Effector memory CD8-positive, alpha-beta T cell (primary cell): Measurements from ENCODE around the gene APOC1.
A peak's percentile ranks its signal among the peaks of the same experiment; 100 is the strongest.

Experiments used
- ATAC-seq: fragments of 150-1000 bp; cut with Tn5 transposase; replicated peaks from 2 replicates; pipeline ENCODE4 v1.10.0; 2021; ENCODE audit warnings: mild to moderate bottlenecking, moderate library complexity
- DNase-seq, 3 experiments: peaks; one replicate each; pipeline ENCODE4 v3.0.0; 2021
- H3K27ac Mint-ChIP-seq, 2 donors: one replicate each; pipeline ENCODE4 v1.8.0; 2022; ENCODE audit warnings: mild to moderate bottlenecking in 2 of 2, mixed read lengths in 2 of 2, moderate library complexity in 2 of 2
- H3K27me3 Mint-ChIP-seq, 2 donors: one replicate each; pipeline ENCODE4 v1.8.0; 2022; ENCODE audit warnings: mixed read lengths in 2 of 2
- H3K36me3 Mint-ChIP-seq: one replicate; pipeline ENCODE4 v1.8.0; 2022; ENCODE audit warnings: mild to moderate bottlenecking, moderate library complexity, mixed read lengths; ENCODE audit not compliant: insufficient read depth
- H3K4me1 Mint-ChIP-seq, 2 donors: one replicate each; pipeline ENCODE4 v1.8.0; 2022; ENCODE audit warnings: low read depth in 2 of 2, mixed read lengths in 2 of 2
- H3K4me3 Mint-ChIP-seq, 2 donors: one replicate each; pipeline ENCODE4 v1.8.0; 2022; ENCODE audit warnings: mild to moderate bottlenecking in 2 of 2, mixed read lengths in 2 of 2, moderate library complexity in 2 of 2
- H3K9me3 Mint-ChIP-seq, 2 donors: one replicate each; pipeline ENCODE4 v1.8.0; 2022; ENCODE audit warnings: mixed read lengths in 2 of 2

APOC1 gene

DNA sequence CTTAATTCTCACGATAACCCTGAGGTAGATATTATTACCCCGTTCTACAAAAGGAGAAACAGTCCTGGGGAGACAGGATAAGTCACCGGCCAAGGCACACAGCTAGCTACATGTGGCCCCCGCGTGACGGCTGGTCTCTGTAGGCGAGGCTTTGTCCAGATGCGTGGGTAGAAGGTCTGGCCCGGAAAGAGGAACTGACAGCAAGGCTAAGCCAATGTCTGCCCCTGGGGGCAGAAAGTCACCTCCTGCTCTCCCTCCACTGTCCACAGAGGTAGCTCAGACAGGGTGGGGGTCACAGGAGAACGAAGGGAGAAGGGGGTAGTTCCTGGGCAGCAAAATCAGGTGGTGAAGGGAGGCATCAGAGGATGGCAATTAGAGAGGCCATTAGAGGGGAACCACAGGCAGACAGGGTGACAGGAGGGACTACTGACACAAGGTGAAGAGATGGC lies 29.4 kb downstream of the APOC1 start:
- Mint-ChIP-seq H3K27me3 (peaks cover 6 to 23% of the 10 kb centered on the region in 2 donors), H3K36me3 (peaks cover 3% of the 10 kb centered on the region), H3K27ac (peak overlapping the region in 1 of 2 donors; percentile 59), H3K4me1 (peaks cover 0 to 4% of the 10 kb centered on the region in 2 donors), H3K9me3 (no peaks in the 10 kb centered on the region), H3K4me3 (no peak overlapping the region)
- no peak for DNase-seq
- no peak for ATAC-seq

DNA sequence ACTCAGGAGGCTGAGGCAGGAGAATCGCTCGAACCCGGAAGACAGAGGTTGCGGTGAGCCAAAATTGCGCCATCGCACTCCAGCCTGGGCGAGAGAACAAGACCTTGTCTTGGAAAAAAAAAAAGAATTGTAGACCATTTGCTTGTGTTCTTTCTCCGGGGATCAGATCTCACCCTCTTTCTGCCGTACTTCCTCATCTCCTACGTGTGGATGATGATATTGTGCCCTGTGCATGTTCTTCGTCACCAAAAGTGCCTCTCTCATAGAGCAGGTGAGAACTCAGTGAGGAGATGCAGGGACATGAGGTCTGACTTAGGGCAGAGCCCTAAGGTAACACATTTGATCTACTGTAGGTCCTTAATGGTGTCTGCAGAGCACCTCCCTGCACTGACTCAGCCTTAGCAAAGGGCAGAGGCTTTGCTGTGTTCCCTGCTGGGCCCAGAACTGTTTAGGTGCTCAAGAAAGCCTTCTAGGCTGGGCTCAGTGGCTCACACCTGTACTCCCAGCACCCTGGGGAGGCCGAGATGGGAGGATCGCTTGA lies 32.7 kb downstream of the APOC1 start:
- Mint-ChIP-seq H3K27me3 (peaks cover 4 to 20% of the 10 kb centered on the region in 2 donors), H3K9me3 (no peaks in the 10 kb centered on the region), H3K4me3 (no peak overlapping the region), H3K4me1 (peaks cover 0 to 4% of the 10 kb centered on the region in 2 donors), H3K36me3 (peaks cover 3% of the 10 kb centered on the region), H3K27ac (no peak overlapping the region)
- no peak for ATAC-seq
- DNase-seq, result no peak

DNA sequence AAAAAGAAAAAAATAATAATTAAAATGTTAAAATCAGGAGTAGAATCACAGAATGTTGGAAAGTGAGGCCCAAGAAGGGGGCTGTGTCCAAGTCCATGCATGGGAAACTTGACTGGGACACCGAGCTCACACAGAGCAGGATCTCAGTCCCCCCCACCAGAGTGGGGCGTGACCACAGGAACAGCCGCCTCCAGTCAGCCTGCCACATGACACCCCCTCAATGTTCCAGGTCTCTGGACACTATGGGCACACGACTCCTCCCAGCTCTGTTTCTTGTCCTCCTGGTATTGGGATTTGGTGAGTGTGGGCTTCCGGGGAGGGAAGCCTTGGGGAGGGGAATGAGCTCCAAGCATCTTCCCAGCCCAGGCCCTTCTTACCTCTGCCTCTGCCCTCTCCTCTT lies 33.8 kb downstream of the APOC1 start:
- Mint-ChIP-seq H3K36me3 (peaks cover 3% of the 10 kb centered on the region), H3K27ac (peak overlapping the region in 1 of 2 donors; percentile 11), H3K27me3 (peaks cover 0 to 13% of the 10 kb centered on the region in 2 donors), H3K9me3 (no peaks in the 10 kb centered on the region), H3K4me1 (peaks cover 0 to 4% of the 10 kb centered on the region in 2 donors), H3K4me3 (no peak overlapping the region)
- DNase-seq (no peak), ATAC-seq (no peak)

DNA sequence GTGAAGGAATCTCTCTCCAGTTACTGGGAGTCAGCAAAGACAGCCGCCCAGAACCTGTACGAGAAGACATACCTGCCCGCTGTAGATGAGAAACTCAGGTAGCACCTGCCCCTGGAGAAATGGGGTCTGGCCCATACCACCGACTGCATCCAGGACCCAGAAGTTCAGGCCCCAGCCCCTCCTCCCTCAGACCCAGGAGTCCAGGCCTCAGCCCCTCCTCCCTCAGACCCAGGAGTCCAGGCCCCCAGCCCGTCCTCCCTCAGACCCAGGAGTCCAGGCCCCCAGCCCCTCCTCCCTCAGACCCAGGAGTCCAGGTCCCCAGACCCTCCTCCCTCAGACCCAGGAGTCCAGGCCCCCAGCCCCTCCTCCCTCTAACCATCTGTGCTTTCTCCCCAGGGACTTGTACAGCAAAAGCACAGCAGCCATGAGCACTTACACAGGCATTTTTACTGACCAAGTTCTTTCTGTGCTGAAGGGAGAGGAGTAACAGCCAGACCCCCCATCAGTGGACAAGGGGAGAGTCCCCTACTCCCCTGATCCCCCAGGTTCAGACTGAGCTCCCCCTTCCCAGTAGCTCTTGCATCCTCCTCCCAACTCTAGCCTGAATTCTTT lies 34.5 kb downstream of the APOC1 start:
- ATAC-seq (no peak), DNase-seq (no peak)
- Mint-ChIP-seq H3K9me3 (no peaks in the 10 kb centered on the region), H3K27ac (peak overlapping the region in 1 of 2 donors; percentile 11), H3K4me3 (no peak overlapping the region), H3K4me1 (peaks cover 4 to 5% of the 10 kb centered on the region in 2 donors), H3K27me3 (peaks cover 0 to 8% of the 10 kb centered on the region in 2 donors), H3K36me3 (peaks cover 7% of the 10 kb centered on the region)

DNA sequence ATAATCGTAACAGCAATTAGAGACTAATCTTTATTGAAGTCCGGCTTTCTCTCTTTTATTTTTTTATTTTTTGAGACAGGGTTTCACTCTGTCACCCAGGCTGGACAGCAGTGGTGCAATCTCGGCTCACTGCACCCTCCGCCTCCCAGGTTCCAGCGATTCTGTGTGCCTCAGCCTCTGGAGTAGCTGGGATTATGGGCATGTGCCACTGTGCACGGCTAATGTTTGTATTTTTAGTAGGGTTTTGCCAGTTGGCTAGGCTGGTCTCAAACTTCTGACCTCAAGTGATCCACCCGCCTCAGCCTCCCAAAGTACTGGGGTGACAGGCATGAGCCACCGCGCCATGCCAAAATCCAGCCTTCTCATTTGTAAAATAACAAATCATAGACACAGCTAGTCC lies 35.1 kb downstream of the APOC1 start:
- Mint-ChIP-seq H3K27ac (no peak overlapping the region), H3K4me1 (peaks cover 7 to 9% of the 10 kb centered on the region in 2 donors), H3K4me3 (no peak overlapping the region), H3K27me3 (peaks cover 0 to 2% of the 10 kb centered on the region in 2 donors), H3K9me3 (no peaks in the 10 kb centered on the region), H3K36me3 (peaks cover 9% of the 10 kb centered on the region)
- ATAC-seq, result no peak
- DNase-seq, result no peak

DNA sequence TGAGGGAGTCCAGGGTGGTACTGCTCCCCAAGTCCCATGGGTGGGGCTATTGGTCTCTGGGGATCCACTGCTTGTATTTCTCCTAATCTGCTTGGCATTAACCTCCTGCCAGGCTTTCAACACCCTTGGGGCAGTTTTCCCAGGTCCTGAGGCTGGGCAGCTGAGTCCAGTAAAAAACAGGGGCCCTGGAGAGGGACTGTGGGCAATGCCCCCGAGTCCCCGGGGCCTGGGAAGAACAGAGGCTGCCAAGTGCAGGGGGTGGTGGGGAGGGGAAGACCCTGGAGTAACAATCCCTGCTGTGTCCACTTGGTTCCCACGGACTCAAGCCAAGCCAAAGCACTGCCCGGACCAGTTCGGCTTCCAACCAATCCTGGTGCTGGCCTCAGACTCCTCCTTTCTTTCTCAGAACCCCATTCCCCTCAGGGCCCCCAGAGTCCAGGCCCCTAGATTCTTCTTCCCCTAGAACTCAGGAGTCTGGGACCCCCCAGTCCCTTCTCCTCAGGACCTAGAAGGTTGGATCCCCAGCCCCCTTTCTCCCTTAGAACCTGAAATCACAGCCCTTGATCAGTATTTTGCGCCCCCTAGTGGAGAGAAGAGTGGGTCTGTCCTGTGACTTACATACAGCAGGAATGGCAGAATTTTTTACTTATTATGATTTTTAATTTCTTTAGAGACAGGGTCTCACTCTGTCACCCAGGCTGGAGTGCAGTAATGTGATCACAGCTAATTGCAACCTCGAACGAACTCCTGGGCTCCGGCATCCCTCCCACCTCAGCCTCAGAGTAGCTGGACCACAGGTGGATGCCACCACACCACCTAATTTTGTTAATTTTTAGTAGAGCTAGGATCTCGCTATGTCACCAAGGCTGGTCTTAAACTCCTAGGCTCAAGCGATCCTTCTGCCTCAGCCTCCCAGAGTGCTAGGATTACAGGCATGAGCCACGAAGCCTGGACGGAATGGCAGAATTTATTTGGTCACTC lies 37.1 kb downstream of the APOC1 start:
- no peak overlapping the region for H3K4me3 Mint-ChIP-seq
- no peaks in the 10 kb centered on the region for H3K27me3 Mint-ChIP-seq
- no peaks in the 10 kb centered on the region for H3K9me3 Mint-ChIP-seq
- DNase-seq, result peak; percentile 61 to 77 (median 67)
- peaks cover 16% of the 10 kb centered on the region for H3K36me3 Mint-ChIP-seq
- peak overlapping the region in 1 of 2 donors; percentile 75 for H3K27ac Mint-ChIP-seq
- peaks cover 19 to 20% of the 10 kb centered on the region in 2 donors for H3K4me1 Mint-ChIP-seq
- no peak for ATAC-seq

DNA sequence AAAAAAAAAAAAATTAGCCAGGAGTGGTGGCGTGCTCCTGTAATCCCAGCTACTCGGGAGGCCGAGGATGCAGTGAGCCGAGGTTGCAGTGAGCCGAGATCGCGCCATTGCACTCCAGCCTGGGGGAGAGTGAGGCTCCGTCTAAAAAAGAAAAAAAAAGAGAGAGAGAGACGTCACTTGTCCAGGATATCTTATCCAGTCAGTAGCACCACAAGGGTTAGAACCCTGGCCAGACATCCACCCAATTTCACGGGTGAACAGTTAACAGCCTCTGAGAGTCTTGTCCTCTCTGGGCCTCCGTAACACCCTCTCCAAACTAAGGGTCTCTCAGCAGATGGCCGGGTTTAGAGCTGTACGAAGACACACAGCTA lies 39.9 kb downstream of the APOC1 start:
- Mint-ChIP-seq H3K9me3 (no peaks in the 10 kb centered on the region), H3K36me3 (peaks cover 16% of the 10 kb centered on the region), H3K4me1 (peaks cover 35 to 41% of the 10 kb centered on the region in 2 donors), H3K27me3 (no peaks in the 10 kb centered on the region), H3K4me3 (peak overlapping the region; percentile 94 to 97), H3K27ac (peak overlapping the region; percentile 93 to 94)
- DNase-seq, result no peak
- no peak for ATAC-seq

DNA sequence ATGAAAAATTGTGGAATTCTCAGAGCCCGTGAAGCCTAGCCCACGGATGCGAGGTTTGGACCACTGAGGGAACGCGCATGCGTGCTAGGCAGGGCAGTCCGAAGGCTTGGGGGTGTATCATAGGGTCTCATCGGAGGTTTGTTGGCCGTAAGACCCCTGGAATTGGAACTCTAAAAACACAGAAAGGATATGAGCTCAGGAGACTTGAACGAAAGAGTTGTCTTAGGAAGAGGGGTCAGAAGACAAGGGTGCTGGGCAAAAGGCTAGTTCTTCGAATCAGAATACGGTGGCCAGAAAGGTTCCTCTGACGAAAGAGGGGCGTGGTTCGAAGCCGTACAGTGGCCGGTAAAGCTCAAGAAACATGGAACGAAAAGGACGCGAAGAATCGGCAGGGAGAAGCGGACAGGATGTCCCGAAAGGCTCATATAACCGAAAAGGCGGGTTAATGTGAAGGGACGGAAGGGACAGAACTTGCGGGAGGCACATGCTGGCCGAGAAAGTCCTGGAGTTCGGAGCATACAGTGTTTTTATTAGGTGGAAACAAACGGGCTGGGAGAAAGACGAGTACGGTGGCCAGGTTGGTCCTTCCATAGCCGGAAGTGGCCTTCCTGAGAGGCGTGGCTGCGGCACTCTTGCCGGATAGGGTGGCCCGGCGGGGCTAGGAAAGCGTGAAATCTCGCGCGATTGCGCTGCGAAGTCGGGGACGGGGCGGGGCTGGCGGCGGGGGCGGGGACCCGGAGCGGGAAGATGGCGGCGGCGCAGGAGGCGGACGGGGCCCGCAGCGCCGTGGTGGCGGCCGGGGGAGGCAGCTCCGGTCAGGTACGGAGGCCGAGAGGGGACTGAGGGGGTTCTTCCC lies 40.5 kb downstream of the APOC1 start, which contains the start of gene CLPTM1:
TSS of gene CLPTM1 (plus strand) at position 732 of the 856 bp plus-strand sequence. CDS start at position 748, 16 bp downstream.
- Mint-ChIP-seq H3K27ac (peak within 1 kb of the TSS; percentile 93 to 94), H3K36me3 (peaks cover 16% of the 10 kb centered on the region), H3K4me1 (peaks cover 39 to 46% of the 10 kb centered on the region in 2 donors)

DNA sequence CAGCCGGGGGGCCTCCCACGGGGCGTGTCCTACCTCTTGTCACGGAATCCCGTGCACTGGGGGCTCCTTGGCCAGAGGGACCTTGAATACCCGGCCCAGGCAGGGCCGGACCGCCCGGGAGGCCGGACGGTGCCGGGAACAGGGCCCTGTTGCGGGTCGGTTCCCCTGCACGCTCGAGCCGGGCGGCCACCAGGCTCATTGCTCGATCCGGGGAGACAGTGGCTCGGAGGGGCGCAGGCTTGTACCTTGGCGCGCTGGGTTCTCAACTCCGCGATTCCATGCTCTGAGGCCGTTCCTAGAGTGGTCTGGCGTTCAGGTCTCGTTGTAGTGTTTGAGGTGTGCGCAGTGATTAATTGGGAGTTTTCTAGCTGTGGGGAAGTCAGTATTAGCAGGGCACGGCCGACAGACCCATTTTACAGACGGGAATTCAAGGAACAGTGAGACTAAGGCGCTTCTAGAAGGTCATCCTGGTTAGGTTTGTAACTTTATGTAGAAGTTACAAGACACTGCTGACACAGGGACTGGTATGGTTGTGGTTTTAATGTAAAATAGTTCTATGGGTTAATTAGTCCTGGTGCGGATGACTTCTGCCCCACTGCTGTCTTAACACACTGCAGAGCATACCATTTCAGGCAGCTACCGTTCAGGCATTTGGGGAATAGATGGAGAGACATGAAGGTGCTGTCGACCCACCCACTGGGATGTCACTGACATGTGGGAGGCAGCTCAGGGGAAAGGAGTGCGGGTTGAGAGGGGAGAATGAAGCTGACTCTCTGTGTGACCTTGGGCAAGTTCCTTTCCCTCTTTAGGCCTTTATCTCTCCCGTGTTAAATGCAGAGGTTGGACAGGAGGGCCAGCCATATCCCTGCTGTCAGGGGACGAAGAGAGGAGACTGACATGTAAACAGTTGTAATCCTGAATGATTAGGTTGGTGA lies 41.4 kb downstream of the APOC1 start:
- H3K4me3 Mint-ChIP-seq, result peak overlapping the region; percentile 94 to 97
- peak overlapping the region; percentile 93 to 94 for H3K27ac Mint-ChIP-seq
- H3K36me3 Mint-ChIP-seq, result peaks cover 20% of the 10 kb centered on the region
- H3K9me3 Mint-ChIP-seq, result no peaks in the 10 kb centered on the region
- DNase-seq (no peak), ATAC-seq (peak; percentile 11)
- H3K4me1 Mint-ChIP-seq, result peaks cover 47 to 54% of the 10 kb centered on the region in 2 donors
- H3K27me3 Mint-ChIP-seq, result no peaks in the 10 kb centered on the region

More for the DNA sequence above, 40.5 kb downstream of the APOC1 start, which contains the start of gene CLPTM1:
- no peaks in the 10 kb centered on the region for H3K27me3 Mint-ChIP-seq
- ATAC-seq (peak; percentile 93), DNase-seq (peak; percentile 92 to 93 (median 92))
- H3K4me3 Mint-ChIP-seq, result peak within 1 kb of the TSS; percentile 94 to 97
- H3K9me3 Mint-ChIP-seq, result no peaks in the 10 kb centered on the region

DNA sequence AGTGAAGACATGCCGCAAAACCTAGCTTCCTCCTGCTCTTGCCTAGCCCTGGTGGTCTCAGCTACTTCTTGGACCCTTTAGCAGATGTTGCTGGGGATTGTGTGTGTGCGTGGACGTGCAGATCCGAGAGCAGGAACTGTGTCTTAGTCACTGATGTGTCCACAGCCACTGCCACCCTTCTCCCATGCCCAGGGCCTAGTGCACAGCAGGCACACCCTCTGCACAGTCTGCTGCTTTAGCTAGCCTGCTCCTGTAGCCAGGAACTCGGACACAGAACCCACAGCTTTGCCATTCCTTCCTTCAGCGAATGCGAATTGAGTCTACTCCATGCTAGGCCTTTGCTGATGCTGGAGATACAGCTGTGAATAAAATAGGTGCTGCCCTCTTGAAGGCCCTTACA lies 43.1 kb downstream of the APOC1 start:
- peaks cover 26% of the 10 kb centered on the region for H3K36me3 Mint-ChIP-seq
- ATAC-seq (no peak), DNase-seq (no peak)
- peaks cover 50 to 58% of the 10 kb centered on the region in 2 donors for H3K4me1 Mint-ChIP-seq
- H3K27ac Mint-ChIP-seq, result peak overlapping the region; percentile 76 to 93
- peak overlapping the region; percentile 6 to 94 for H3K4me3 Mint-ChIP-seq
- H3K9me3 Mint-ChIP-seq, result no peaks in the 10 kb centered on the region
- H3K27me3 Mint-ChIP-seq, result no peaks in the 10 kb centered on the region

DNA sequence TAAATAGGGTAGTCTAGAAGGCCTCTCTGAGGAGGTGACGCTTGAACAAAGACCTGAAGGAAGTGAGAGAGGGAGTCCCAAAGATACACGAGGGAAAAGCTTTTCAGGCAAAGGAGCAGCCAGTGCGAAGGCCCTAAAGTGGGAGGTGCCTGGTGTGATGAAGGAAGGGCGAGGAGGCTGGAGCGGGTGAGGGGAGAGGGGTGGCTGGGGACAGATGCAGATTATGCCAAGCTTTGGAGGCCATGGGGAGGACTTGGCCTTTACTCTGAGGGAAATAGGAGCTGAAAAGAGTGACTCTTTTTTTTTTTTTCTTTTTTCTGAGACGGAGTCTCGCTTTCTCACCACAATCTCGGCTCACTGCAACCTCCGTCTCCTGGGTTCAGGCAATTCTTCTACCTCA lies 43.7 kb downstream of the APOC1 start:
- Mint-ChIP-seq H3K27ac (no peak overlapping the region), H3K9me3 (no peaks in the 10 kb centered on the region), H3K36me3 (peaks cover 31% of the 10 kb centered on the region), H3K27me3 (no peaks in the 10 kb centered on the region), H3K4me3 (peak overlapping the region in 1 of 2 donors; percentile 6), H3K4me1 (peaks cover 50 to 58% of the 10 kb centered on the region in 2 donors)
- DNase-seq (no peak), ATAC-seq (no peak)

DNA sequence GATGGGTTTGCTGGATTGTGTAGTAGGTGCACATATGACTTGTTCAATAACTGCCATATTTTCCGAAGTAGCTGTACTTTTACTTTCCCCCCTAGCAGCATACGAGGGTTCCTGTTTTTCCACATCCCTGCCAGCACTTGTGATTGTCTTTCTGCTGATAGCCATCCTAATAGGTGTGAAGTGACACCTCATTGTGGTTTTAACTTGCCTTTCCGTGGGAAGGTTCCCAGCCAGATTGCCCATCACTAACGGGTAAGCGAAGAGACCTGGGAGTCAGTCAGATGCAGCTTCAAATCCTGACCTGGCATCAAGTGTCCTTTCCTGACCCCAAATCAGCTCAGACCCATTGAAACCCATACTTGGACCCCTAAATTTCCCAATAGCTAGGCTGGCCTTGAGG lies 45.3 kb downstream of the APOC1 start:
- Mint-ChIP-seq H3K4me1 (peaks cover 42 to 48% of the 10 kb centered on the region in 2 donors), H3K9me3 (no peaks in the 10 kb centered on the region), H3K36me3 (peaks cover 40% of the 10 kb centered on the region), H3K4me3 (no peak overlapping the region), H3K27me3 (no peaks in the 10 kb centered on the region), H3K27ac (peak overlapping the region; percentile 44 to 65)
- ATAC-seq, result no peak
- DNase-seq, result no peak
